Lower leg skin (tissue), 4 donors: ENCODE data around the gene DMTF1. TPM values are rescaled to one million over a fixed set of nuclear protein-coding genes. Genes with fewer than 3 reads are reported as not detected.

Experiments
- DNase-seq, 2 donors: peaks; one replicate each; pipeline ENCODE4 v3.0.0-alpha.2; 2019; ENCODE audit warnings: low spot score in 2 of 2
- H3K4me3 ChIP-seq: fragments of 200-600 bp; sonication (generic); 2 replicates; pipeline ENCODE4 v1.5.1; 2017; ENCODE audit warnings: mild to moderate bottlenecking, low read depth; ENCODE audit not compliant: poor library complexity, severe bottlenecking
- CTCF ChIP-seq, 3 donors: fragments of 450-650 bp; IDR thresholded peaks; one replicate each; pipeline ENCODE4 v1.5.1; 2016; ENCODE audit warnings: antibody characterized with exemption in 3 of 3, mild to moderate bottlenecking in 3 of 3, moderate library complexity in 2 of 3
- POLR2A ChIP-seq, 2 donors: fragments of 450-650 bp; IDR thresholded peaks; one replicate each; pipeline ENCODE4 v1.6.1; 2016 to 2017; ENCODE audit warnings: antibody characterized with exemption in 2 of 2, mild to moderate bottlenecking in 1 of 2, moderate library complexity in 1 of 2
- WGBS, 2 donors: methylation state at CpG; one replicate each; pipeline ENCODE4 v1.1.5; 2018; 5-methylcytosine and 5-hydroxymethylcytosine counted together
- intact Hi-C: fragments of 100-400 bp; cut with DNase I; formaldehyde crosslinking; loops from one replicate; pipeline ENCODE4 v1.15.0; 2023; ENCODE audit warnings: low total_unique reads
- total RNA-seq, 4 donors: library from RNA; depleted of rRNA; stranded (reverse); fragments of >200 nt; gene quantifications; one replicate each; pipeline ENCODE4 v1.1.0, GENCODE V29; 2016

DMTF1 gene
- total RNA-seq, 4 donors from 2014 or later: 35.2 to 68.9 (median 44.9) TPM

GRCh38 chr7:87188930-87189329 lies 36.7 kb downstream of the DMTF1 start:
- intact Hi-C loops: no loop called here
- 87 to 92% methylated on average over 2 of the region's 2 CpGs for WGBS, 2 donors
- H3K4me3 ChIP-seq: no peak overlapping the region
- DNase-seq: no peak
- no peak for TF ChIP-seq CTCF (IDR thresholded peaks at IDR 0.05)
- TF ChIP-seq POLR2A (IDR thresholded peaks at IDR 0.05): no peak

- H3K4me3 ChIP-seq: no peak overlapping the region
- WGBS, 2 donors: 87 to 88% methylated on average over 3 of the region's 3 CpGs
- TF ChIP-seq CTCF (IDR thresholded peaks at IDR 0.05): no peak
- TF ChIP-seq POLR2A (IDR thresholded peaks at IDR 0.05): no peak
- intact Hi-C loops: no loop called here
- DNase-seq: no peak
These were observed 38.5 kb downstream of the DMTF1 start for GRCh38 chr7:87190783-87191182.

GRCh38 chr7:87192784-87193487 lies 40.7 kb downstream of the DMTF1 start:
- DNase-seq: no peak
- TF ChIP-seq CTCF (IDR thresholded peaks at IDR 0.05) (no peak), POLR2A (IDR thresholded peaks at IDR 0.05) (no peak)
- no peak overlapping the region for H3K4me3 ChIP-seq
- intact Hi-C loops: no loop called here
- 75 to 79% methylated on average over 6 of the region's 6 CpGs for WGBS, 2 donors

- TF ChIP-seq POLR2A (IDR thresholded peaks at IDR 0.05): no peak
- TF ChIP-seq CTCF (IDR thresholded peaks at IDR 0.05): no peak
- H3K4me3 ChIP-seq: no peak overlapping the region
- intact Hi-C loops: no loop called here
- DNase-seq: no peak
- WGBS, 2 donors: 83 to 93% methylated on average over 1 of the region's 1 CpG
These were observed 41.7 kb downstream of the DMTF1 start for GRCh38 chr7:87193912-87194311.

GRCh38 chr7:87199241-87199640 lies 47.0 kb downstream of the DMTF1 start:
- 90 to 100% methylated on average over 1 of the region's 1 CpG for WGBS, 2 donors
- intact Hi-C loops: no loop called here
- H3K4me3 ChIP-seq: no peak overlapping the region
- DNase-seq: no peak
- no peak for TF ChIP-seq POLR2A (IDR thresholded peaks at IDR 0.05)
- no peak for TF ChIP-seq CTCF (IDR thresholded peaks at IDR 0.05)
